ENCODE results near the gene ZNF268. TPM values are rescaled to one million over a fixed set of nuclear protein-coding genes. Genes with fewer than 3 reads are reported as not detected.

ZNF268 gene
- total RNA-seq, 1 experiment from 2014 or later = 1.1 TPM

DNA sequence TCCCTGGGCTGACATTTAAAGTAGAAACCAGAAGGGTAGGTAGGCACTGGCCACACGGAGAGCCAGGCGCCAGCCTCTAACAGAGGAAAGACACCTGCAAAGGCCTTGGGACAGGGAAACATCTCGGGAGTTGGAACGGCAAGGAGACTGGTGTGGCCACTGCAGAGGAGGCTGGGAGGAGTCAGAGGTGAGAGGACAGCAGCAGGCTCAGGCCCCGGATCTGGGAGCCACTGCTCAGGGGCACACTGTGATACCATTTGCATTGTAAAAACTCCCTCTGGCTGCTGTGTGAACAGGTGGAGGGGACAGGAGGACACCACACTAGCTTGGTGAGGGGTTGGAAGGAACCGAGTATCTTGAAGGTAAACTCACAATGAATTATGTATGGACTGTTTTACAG is 51.7 kb downstream of the ZNF268 start:
- BruUV-seq (replicated peaks) = no TSS peak
- TF ChIP-seq EZH2phosphoT487 (IDR thresholded peaks at IDR 0.05; ENCODE audit: borderline replicate concordance, low read length) (no peak), EZH2 (IDR thresholded peaks at IDR 0.05; ENCODE audit: low read length, unreplicated experiment) (no peak)
- TF ChIP-seq, protein P1, sequence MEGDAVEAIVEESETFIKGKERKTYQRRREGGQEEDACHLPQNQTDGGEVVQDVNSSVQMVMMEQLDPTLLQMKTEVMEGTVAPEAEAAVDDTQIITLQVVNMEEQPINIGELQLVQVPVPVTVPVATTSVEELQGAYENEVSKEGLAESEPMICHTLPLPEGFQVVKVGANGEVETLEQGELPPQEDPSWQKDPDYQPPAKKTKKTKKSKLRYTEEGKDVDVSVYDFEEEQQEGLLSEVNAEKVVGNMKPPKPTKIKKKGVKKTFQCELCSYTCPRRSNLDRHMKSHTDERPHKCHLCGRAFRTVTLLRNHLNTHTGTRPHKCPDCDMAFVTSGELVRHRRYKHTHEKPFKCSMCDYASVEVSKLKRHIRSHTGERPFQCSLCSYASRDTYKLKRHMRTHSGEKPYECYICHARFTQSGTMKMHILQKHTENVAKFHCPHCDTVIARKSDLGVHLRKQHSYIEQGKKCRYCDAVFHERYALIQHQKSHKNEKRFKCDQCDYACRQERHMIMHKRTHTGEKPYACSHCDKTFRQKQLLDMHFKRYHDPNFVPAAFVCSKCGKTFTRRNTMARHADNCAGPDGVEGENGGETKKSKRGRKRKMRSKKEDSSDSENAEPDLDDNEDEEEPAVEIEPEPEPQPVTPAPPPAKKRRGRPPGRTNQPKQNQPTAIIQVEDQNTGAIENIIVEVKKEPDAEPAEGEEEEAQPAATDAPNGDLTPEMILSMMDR (conservative IDR thresholded peaks at IDR 0.05; ENCODE audit: low read depth, low read length) = no peak
- ChIA-PET POLR2A (ENCODE audit: unreplicated experiment) (no interaction called here), CTCF (no interaction called here)
- DNase-seq = no peak
- H2AFZ ChIP-seq (ENCODE audit: low read length) = no peak overlapping the region
- no peak overlapping the region for H3K4me2 ChIP-seq (ENCODE audit: low read length)
- intact Hi-C loops (cut with micrococcal nuclease) = no loop called here
- no peaks in the 10 kb centered on the region for H3K27me3 ChIP-seq (ENCODE audit: low read length)
- no peaks in the 10 kb centered on the region for H3K36me3 ChIP-seq (ENCODE audit: low read depth, low read length)
- H3K9me2 ChIP-seq (replicated peaks; ENCODE audit: low read length) = no peaks in the 10 kb centered on the region
- no peaks in the 10 kb centered on the region for H3F3A ChIP-seq (ENCODE audit: low read length, unreplicated experiment)
- no peaks in the 10 kb centered on the region for H3K9me3 ChIP-seq (ENCODE audit: low read length)
- H3K27ac ChIP-seq (ENCODE audit: low read length) = no peak overlapping the region
- no peak overlapping the region for H3K9ac ChIP-seq (ENCODE audit: low read length)
- no peak for ATAC-seq
- no peaks in the 10 kb centered on the region for H4K20me1 ChIP-seq (ENCODE audit: low read length)
- no peaks in the 10 kb centered on the region for H3K4me1 ChIP-seq (ENCODE audit: insufficient read depth, low read length)
- no peaks in the 10 kb centered on the region for H3K79me2 ChIP-seq (ENCODE audit: low read length)
- H3K4me3 ChIP-seq (ENCODE audit: low read length) = no peak overlapping the region

DNA sequence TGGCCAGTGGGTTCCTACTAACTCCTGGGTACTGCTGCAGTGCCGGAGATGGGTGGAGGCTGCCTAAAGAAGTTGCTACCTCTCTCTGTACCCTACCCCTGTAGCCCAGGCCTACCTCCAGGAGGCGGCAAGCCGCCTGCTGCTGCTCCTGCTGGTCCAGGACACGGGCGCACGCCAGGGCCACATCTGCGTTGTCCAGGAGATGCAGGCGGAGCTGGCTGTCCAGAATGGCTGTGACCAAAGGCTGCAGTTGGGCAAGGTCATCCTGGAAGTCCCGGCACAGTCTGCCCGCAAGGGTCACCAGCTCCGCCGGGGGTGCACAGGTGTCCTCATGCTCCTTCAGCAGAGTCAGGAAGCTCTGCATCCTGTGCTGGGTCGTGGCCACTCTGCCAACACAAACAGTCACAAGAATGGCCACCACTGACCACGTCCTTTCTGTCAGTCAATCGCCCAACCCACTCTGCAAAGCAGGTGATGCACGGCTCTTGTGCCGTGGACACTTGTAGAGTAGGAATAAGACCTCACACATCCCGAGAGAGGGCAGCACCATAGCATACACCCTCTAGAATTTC is 52.8 kb downstream of the ZNF268 start:
- Histone ChIP-seq H3K27ac (ENCODE audit: low read length) (no peak overlapping the region), H4K20me1 (ENCODE audit: low read length) (no peaks in the 10 kb centered on the region), H3K4me1 (ENCODE audit: insufficient read depth, low read length) (no peaks in the 10 kb centered on the region), H2AFZ (ENCODE audit: low read length) (no peak overlapping the region), H3K9ac (ENCODE audit: low read length) (no peak overlapping the region), H3F3A (ENCODE audit: low read length, unreplicated experiment) (no peaks in the 10 kb centered on the region), H3K4me2 (ENCODE audit: low read length) (no peak overlapping the region), H3K4me3 (ENCODE audit: low read length) (no peak overlapping the region), H3K27me3 (ENCODE audit: low read length) (no peaks in the 10 kb centered on the region), H3K36me3 (ENCODE audit: low read depth, low read length) (no peaks in the 10 kb centered on the region), H3K9me2 (replicated peaks; ENCODE audit: low read length) (no peaks in the 10 kb centered on the region), H3K79me2 (ENCODE audit: low read length) (no peaks in the 10 kb centered on the region), H3K9me3 (ENCODE audit: low read length) (no peaks in the 10 kb centered on the region)
- TF ChIP-seq, protein P1 (conservative IDR thresholded peaks at IDR 0.05; ENCODE audit: low read depth, low read length) = no peak
- no peak for TF ChIP-seq EZH2 (IDR thresholded peaks at IDR 0.05; ENCODE audit: low read length, unreplicated experiment)
- no peak for TF ChIP-seq EZH2phosphoT487 (IDR thresholded peaks at IDR 0.05; ENCODE audit: borderline replicate concordance, low read length)
- ChIA-PET POLR2A (ENCODE audit: unreplicated experiment) (no interaction called here), CTCF (no interaction called here)
- DNase-seq (no peak), ATAC-seq (no peak)
- intact Hi-C loops (cut with micrococcal nuclease) = no loop called here
- BruUV-seq (replicated peaks) = no TSS peak

DNA sequence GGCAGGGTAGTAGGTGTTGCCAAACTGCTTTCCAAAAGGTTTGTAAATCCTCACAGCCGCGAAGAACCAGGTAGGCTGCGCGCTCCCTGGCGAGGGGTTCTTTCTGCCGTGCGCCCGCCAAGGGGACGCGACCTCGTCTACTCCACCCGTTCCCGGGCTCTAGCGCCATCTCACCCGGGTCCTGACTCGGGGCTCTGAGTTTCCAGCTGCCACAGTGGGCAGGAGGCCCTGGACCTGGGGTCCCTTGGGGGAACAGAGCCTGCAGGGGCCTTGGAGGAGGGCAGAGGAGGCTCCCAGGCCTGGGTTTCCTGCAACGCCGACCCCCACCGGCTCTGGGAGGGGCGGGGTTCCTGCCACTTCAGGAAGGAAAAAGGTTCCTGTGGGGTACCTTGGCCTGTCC is 53.7 kb downstream of the ZNF268 start:
- Histone ChIP-seq H3K4me2 (ENCODE audit: low read length) (no peak overlapping the region), H3K9me3 (ENCODE audit: low read length) (no peaks in the 10 kb centered on the region), H3F3A (ENCODE audit: low read length, unreplicated experiment) (no peaks in the 10 kb centered on the region), H4K20me1 (ENCODE audit: low read length) (no peaks in the 10 kb centered on the region), H3K4me3 (ENCODE audit: low read length) (no peak overlapping the region), H3K9ac (ENCODE audit: low read length) (no peak overlapping the region), H2AFZ (ENCODE audit: low read length) (no peak overlapping the region), H3K4me1 (ENCODE audit: insufficient read depth, low read length) (no peaks in the 10 kb centered on the region), H3K79me2 (ENCODE audit: low read length) (no peaks in the 10 kb centered on the region), H3K27ac (ENCODE audit: low read length) (no peak overlapping the region), H3K36me3 (ENCODE audit: low read depth, low read length) (no peaks in the 10 kb centered on the region), H3K9me2 (replicated peaks; ENCODE audit: low read length) (no peaks in the 10 kb centered on the region), H3K27me3 (ENCODE audit: low read length) (no peaks in the 10 kb centered on the region)
- intact Hi-C loops (cut with micrococcal nuclease) = no loop called here
- no peak for ATAC-seq
- TF ChIP-seq EZH2phosphoT487 (IDR thresholded peaks at IDR 0.05; ENCODE audit: borderline replicate concordance, low read length) = no peak
- TF ChIP-seq, protein P1 (conservative IDR thresholded peaks at IDR 0.05; ENCODE audit: low read depth, low read length) = no peak
- no peak for TF ChIP-seq EZH2 (IDR thresholded peaks at IDR 0.05; ENCODE audit: low read length, unreplicated experiment)
- ChIA-PET POLR2A (ENCODE audit: unreplicated experiment) (no interaction called here), CTCF (no interaction called here)
- BruUV-seq (replicated peaks) = no TSS peak
- no peak for DNase-seq

Data from PC-3 (cell line).